MM.1S (cell line): ENCODE data around the gene CLEC2L.

Experiments
- DNase-seq: peaks from one replicate; pipeline ENCODE4 v3.0.0-alpha.2; 2015
- H2AFZ ChIP-seq: fragments of 300-600 bp; sonication (generic); 2 replicates; pipeline ENCODE4 v1.6.0; 2016; ENCODE audit warnings: antibody characterized with exemption, low read length
- H3F3A ChIP-seq: fragments of 300-600 bp; sonication (generic); 2 replicates; pipeline ENCODE4 v1.6.1; 2016; ENCODE audit warnings: mild to moderate bottlenecking, antibody characterized with exemption, low read length, moderate library complexity, mixed read lengths; ENCODE audit not compliant: insufficient read depth
- H3K27ac ChIP-seq: fragments of 300-600 bp; sonication (generic); 2 replicates; pipeline ENCODE4 v1.5.1; 2016; ENCODE audit warnings: mild to moderate bottlenecking, low read length
- H3K27me3 ChIP-seq: fragments of 300-600 bp; sonication (generic); replicated peaks from 2 replicates; pipeline ENCODE4 v1.6.0; 2016; ENCODE audit warnings: low read length; ENCODE audit not compliant: insufficient read depth
- H3K36me3 ChIP-seq: fragments of 300-600 bp; sonication (generic); replicated peaks from 2 replicates; pipeline ENCODE4 v1.6.1; 2016; ENCODE audit warnings: mild to moderate bottlenecking, low read length, mixed read lengths; ENCODE audit not compliant: insufficient read depth
- H3K4me1 ChIP-seq: fragments of 300-600 bp; sonication (generic); 2 replicates; pipeline ENCODE4 v1.6.1; 2016; ENCODE audit warnings: low read length, mixed read lengths
- H3K4me2 ChIP-seq: fragments of 300-600 bp; sonication (generic); 2 replicates; pipeline ENCODE4 v1.6.0; 2016; ENCODE audit warnings: low read depth, low read length
- H3K4me3 ChIP-seq: fragments of 300-600 bp; sonication (generic); 2 replicates; pipeline ENCODE4 v1.5.1; 2016; ENCODE audit warnings: low read length, mixed read lengths
- H3K79me2 ChIP-seq: fragments of 300-600 bp; sonication (generic); 2 replicates; pipeline ENCODE4 v1.6.1; 2016; ENCODE audit warnings: mixed run types, low read length, mixed read lengths
- H3K9ac ChIP-seq: fragments of 300-600 bp; sonication (generic); 2 replicates; pipeline ENCODE4 v1.6.1; 2016; ENCODE audit warnings: low read length, mixed read lengths
- H3K9me2 ChIP-seq: fragments of 300-600 bp; sonication (generic); replicated peaks from 2 replicates; pipeline ENCODE4 v1.6.1; 2016; ENCODE audit warnings: mild to moderate bottlenecking, low read length, mixed read lengths; ENCODE audit not compliant: insufficient read depth
- H3K9me3 ChIP-seq: fragments of 300-600 bp; sonication (generic); replicated peaks from 2 replicates; pipeline ENCODE4 v1.6.1; 2016; ENCODE audit warnings: mild to moderate bottlenecking, low read length, mixed read lengths; ENCODE audit not compliant: insufficient read depth
- H4K20me1 ChIP-seq: fragments of 300-600 bp; sonication (generic); 2 replicates; pipeline ENCODE4 v1.6.1; 2016; ENCODE audit warnings: mild to moderate bottlenecking, low read length, moderate library complexity, mixed read lengths; ENCODE audit not compliant: insufficient read depth
- CTCF ChIP-seq: fragments of 300-600 bp; sonication (generic); IDR thresholded peaks from 2 replicates; pipeline ENCODE4 v1.5.1; 2016; ENCODE audit warnings: antibody characterized with exemption, low read length, mixed read lengths
- EZH2 ChIP-seq: fragments of 300-600 bp; sonication (generic); optimal IDR thresholded peaks from 2 replicates; pipeline ENCODE3; 2017; ENCODE audit warnings: low read depth, mild to moderate bottlenecking, antibody characterized with exemption, low read length, mixed read lengths
- EZH2phosphoT487 ChIP-seq: fragments of 300-600 bp; sonication (generic); IDR thresholded peaks from 2 replicates; pipeline ENCODE4 v1.6.1; 2018; ENCODE audit warnings: antibody characterized with exemption, low read length

CLEC2L gene

GRCh38 chr7:139585042-139585441 lies 61.6 kb downstream of the CLEC2L start:
- no peaks in the 10 kb centered on the region for H4K20me1 ChIP-seq
- TF ChIP-seq CTCF: no peak
- TF ChIP-seq EZH2: no peak
- no peak for TF ChIP-seq EZH2phosphoT487
- H3K9me3 ChIP-seq: no peaks in the 10 kb centered on the region
- no peaks in the 10 kb centered on the region for H3K27me3 ChIP-seq
- no peaks in the 10 kb centered on the region for H3K4me1 ChIP-seq
- H3K79me2 ChIP-seq: no peaks in the 10 kb centered on the region
- DNase-seq: no peak
- no peak overlapping the region for H3K27ac ChIP-seq
- no peaks in the 10 kb centered on the region for H3F3A ChIP-seq
- H3K9ac ChIP-seq: no peak overlapping the region
- no peaks in the 10 kb centered on the region for H3K9me2 ChIP-seq
- H3K4me2 ChIP-seq: no peak overlapping the region
- no peak overlapping the region for H3K4me3 ChIP-seq
- 0 out of 2 replicates have a peak, but pooled peaks cover 2% of the 10 kb centered on the region for H3K36me3 ChIP-seq
- no peak overlapping the region for H2AFZ ChIP-seq

GRCh38 chr7:139586286-139586685 lies 62.8 kb downstream of the CLEC2L start:
- Histone ChIP-seq H3K79me2 (no peaks in the 10 kb centered on the region), H3K9me2 (no peaks in the 10 kb centered on the region), H3K4me1 (no peaks in the 10 kb centered on the region), H2AFZ (no peak overlapping the region), H3K27ac (no peak overlapping the region), H3K9ac (no peak overlapping the region), H3K4me2 (no peak overlapping the region), H3K9me3 (no peaks in the 10 kb centered on the region), H3K27me3 (no peaks in the 10 kb centered on the region), H3K4me3 (no peak overlapping the region), H3K36me3 (0 out of 2 replicates have a peak, but pooled peaks cover 2% of the 10 kb centered on the region), H3F3A (no peaks in the 10 kb centered on the region), H4K20me1 (no peaks in the 10 kb centered on the region)
- TF ChIP-seq EZH2 (no peak), EZH2phosphoT487 (no peak), CTCF (no peak)
- no peak for DNase-seq

GRCh38 chr7:139587535-139587934 lies 64.0 kb downstream of the CLEC2L start:
- H3K9me3 ChIP-seq: no peaks in the 10 kb centered on the region
- H3K4me1 ChIP-seq: no peaks in the 10 kb centered on the region
- H3K9ac ChIP-seq: no peak overlapping the region
- TF ChIP-seq CTCF: no peak
- no peak for DNase-seq
- no peaks in the 10 kb centered on the region for H3K27me3 ChIP-seq
- no peak overlapping the region for H3K4me2 ChIP-seq
- H3K9me2 ChIP-seq: no peaks in the 10 kb centered on the region
- no peak overlapping the region for H3K4me3 ChIP-seq
- no peak overlapping the region for H3K27ac ChIP-seq
- no peaks in the 10 kb centered on the region for H3F3A ChIP-seq
- no peak overlapping the region for H2AFZ ChIP-seq
- no peaks in the 10 kb centered on the region for H4K20me1 ChIP-seq
- no peaks in the 10 kb centered on the region for H3K79me2 ChIP-seq
- 0 out of 2 replicates have a peak, but pooled peaks cover 2% of the 10 kb centered on the region for H3K36me3 ChIP-seq
